Osteoblast (primary cell): ENCODE measurements around the gene MPND. TPM values are rescaled to one million over a fixed set of nuclear protein-coding genes. Genes with fewer than 3 reads are reported as not detected.

ENCODE experiments used
- DNase-seq: peaks from one replicate; pipeline ENCODE4 v3.0.0; 2011; ENCODE audit warnings: low spot score, mixed read lengths; ENCODE audit not compliant: insufficient read length; ENCODE audit errors: missing footprints
- H2AFZ ChIP-seq: 2 replicates; pipeline ENCODE4 v1.6.0; 2011; ENCODE audit warnings: mild to moderate bottlenecking, low read length
- H3K27ac ChIP-seq: 2 replicates; pipeline ENCODE4 v1.5.1; 2011; ENCODE audit warnings: mild to moderate bottlenecking, low read depth, low read length, moderate library complexity
- H3K27me3 ChIP-seq: 2 replicates; pipeline ENCODE4 v1.6.0; 2012; ENCODE audit warnings: mild to moderate bottlenecking, control low read depth, inconsistent platforms, low read length, moderate library complexity; ENCODE audit not compliant: insufficient read depth
- H3K36me3 ChIP-seq: 2 replicates; pipeline ENCODE4 v1.5.1; 2011; ENCODE audit warnings: mild to moderate bottlenecking, low read length, control low read depth, moderate library complexity; ENCODE audit not compliant: insufficient read depth
- H3K4me1 ChIP-seq: 2 replicates; pipeline ENCODE4 v1.5.1; 2011; ENCODE audit warnings: mild to moderate bottlenecking, low read length, control low read depth, moderate library complexity; ENCODE audit not compliant: insufficient read depth
- H3K4me2 ChIP-seq: 2 replicates; pipeline ENCODE4 v1.6.0; 2011; ENCODE audit warnings: mild to moderate bottlenecking, low read length; ENCODE audit not compliant: insufficient read depth
- H3K4me3 ChIP-seq: fragments of 200-600 bp; sonication (generic); 3 replicates; pipeline ENCODE4 v1.5.1; 2012; ENCODE audit warnings: mild to moderate bottlenecking, low read length, inconsistent platforms; ENCODE audit not compliant: insufficient read depth
- H3K79me2 ChIP-seq: 2 replicates; pipeline ENCODE4 v1.6.0; 2012; ENCODE audit warnings: mild to moderate bottlenecking, low read length, control low read depth, inconsistent platforms; ENCODE audit not compliant: insufficient read depth
- H3K9me3 ChIP-seq: 2 replicates; pipeline ENCODE4 v1.5.1; 2011; ENCODE audit warnings: low read depth, low read length, control low read depth
- H4K20me1 ChIP-seq: 2 replicates; pipeline ENCODE4 v1.6.0; 2012; ENCODE audit warnings: mild to moderate bottlenecking, low read length, control low read depth; ENCODE audit not compliant: insufficient read depth
- total RNA-seq: library from RNA; depleted of rRNA; stranded (reverse); fragments of >200 nt; gene quantifications from 2 replicates; pipeline ENCODE4 v1.2.3, GENCODE V29; 2012
- TF ChIP-seq, protein P1 (sequence below): IDR thresholded peaks from 2 replicates; pipeline ENCODE4 v1.5.1; 2011; ENCODE audit warnings: mild to moderate bottlenecking, low read depth, low read length, moderate library complexity; ENCODE audit errors: extremely low read depth

MPND gene
- total RNA-seq, 1 donor: 6.9 TPM

DNA sequence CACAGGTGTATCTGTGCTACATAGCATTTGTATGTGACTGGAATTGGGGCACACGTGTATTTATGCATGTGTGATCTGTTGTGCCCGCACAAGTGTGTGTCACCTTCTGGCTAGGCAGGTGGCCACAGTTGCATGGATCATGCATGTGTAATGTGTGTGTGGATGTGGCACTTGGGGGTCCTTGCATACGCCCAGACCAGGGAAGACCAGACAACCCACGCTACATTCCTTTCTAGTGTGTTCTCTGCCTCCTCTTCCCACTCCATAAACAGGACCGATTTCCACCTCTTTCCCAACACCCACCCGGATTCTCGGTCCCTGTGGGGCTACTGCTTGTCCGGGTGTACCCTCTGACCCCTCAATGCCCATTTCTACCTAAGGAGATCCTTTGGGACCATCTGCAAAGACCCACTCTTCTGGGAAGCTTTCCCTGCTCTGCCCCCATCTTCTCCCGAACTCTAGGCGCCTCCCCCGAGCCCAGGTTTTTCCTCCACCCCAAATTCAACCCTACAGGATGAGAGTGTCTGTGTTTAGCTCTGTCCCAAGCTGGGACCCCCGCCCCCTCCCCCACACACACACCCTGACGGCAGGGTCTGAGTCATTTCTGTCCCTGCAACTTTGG is 17.0 kb upstream of the MPND start:
- TF ChIP-seq, protein P1, sequence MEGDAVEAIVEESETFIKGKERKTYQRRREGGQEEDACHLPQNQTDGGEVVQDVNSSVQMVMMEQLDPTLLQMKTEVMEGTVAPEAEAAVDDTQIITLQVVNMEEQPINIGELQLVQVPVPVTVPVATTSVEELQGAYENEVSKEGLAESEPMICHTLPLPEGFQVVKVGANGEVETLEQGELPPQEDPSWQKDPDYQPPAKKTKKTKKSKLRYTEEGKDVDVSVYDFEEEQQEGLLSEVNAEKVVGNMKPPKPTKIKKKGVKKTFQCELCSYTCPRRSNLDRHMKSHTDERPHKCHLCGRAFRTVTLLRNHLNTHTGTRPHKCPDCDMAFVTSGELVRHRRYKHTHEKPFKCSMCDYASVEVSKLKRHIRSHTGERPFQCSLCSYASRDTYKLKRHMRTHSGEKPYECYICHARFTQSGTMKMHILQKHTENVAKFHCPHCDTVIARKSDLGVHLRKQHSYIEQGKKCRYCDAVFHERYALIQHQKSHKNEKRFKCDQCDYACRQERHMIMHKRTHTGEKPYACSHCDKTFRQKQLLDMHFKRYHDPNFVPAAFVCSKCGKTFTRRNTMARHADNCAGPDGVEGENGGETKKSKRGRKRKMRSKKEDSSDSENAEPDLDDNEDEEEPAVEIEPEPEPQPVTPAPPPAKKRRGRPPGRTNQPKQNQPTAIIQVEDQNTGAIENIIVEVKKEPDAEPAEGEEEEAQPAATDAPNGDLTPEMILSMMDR: no peak
- Histone ChIP-seq H3K79me2 (no peaks in the 10 kb centered on the region), H3K36me3 (no peaks in the 10 kb centered on the region), H4K20me1 (no peaks in the 10 kb centered on the region), H3K4me3 (no peak overlapping the region), H3K27me3 (peaks cover 10% of the 10 kb centered on the region), H3K9me3 (no peaks in the 10 kb centered on the region), H3K4me1 (peaks cover 5% of the 10 kb centered on the region), H2AFZ (no peak overlapping the region), H3K4me2 (no peak overlapping the region), H3K27ac (no peak overlapping the region)
- peak; percentile 77 for DNase-seq

DNA sequence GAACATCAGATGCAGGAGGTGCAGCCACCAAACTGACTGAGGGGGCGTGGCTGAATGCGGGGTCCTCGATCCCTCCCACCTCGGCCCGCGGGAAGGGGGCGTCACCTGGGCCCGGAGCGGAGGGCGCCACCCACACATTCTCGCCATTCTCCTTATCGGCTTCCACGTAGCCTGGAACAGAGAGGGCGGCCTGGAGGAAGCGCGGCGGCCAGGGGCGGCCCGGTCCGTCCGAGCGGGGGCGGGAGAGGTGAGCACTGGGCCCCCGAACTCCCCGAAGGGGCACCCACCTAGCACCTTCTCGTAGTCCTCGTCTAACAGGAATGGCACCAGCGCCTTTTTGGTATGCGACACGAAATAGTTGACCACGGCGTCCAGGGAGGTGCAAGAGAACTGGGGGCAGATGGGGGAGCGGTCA is 16.5 kb upstream of the MPND start:
- peak overlapping the region; percentile 72 for H3K4me2 ChIP-seq
- no peaks in the 10 kb centered on the region for H3K9me3 ChIP-seq
- H3K27ac ChIP-seq: no peak overlapping the region
- peaks cover 5% of the 10 kb centered on the region for H3K4me1 ChIP-seq
- no peaks in the 10 kb centered on the region for H3K79me2 ChIP-seq
- no peaks in the 10 kb centered on the region for H3K36me3 ChIP-seq
- H2AFZ ChIP-seq: no peak overlapping the region
- H3K4me3 ChIP-seq: no peak overlapping the region
- no peaks in the 10 kb centered on the region for H4K20me1 ChIP-seq
- no peak for DNase-seq
- TF ChIP-seq, protein P1: no peak
- peaks cover 10% of the 10 kb centered on the region for H3K27me3 ChIP-seq

DNA sequence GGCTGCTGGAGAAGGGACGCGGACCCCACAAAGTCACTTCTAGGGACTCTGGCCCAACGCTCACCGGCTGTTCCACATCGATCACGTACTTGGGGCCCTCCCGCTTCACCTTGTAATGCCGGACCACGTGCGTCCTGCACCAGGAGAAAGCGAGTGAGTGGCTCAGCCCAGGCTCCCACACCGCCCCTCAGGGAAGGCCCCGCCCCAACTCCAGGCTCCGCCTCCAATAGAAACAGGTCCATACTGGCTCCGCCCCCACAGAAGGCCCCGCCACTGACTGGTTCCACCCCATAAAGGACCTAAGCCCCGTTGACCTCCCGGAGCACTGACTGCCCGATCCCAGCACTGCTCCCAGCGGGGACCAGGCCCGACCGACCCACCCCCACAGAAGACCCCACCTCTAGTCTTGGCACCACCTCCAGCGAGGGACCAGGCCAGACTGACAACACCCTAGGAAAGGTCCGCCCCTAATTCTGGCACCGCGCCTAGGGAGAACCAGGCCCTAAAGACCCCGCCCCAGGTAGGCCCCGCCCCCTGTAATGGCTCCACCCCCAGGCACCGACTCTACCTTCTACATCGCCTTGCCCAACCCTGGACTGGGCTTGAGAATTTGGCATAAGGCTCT is 16.0 kb upstream of the MPND start:
- peak; percentile 90 for DNase-seq
- Histone ChIP-seq H3K9me3 (no peaks in the 10 kb centered on the region), H3K4me1 (peaks cover 5% of the 10 kb centered on the region), H3K4me3 (peak overlapping the region; percentile 37), H2AFZ (no peak overlapping the region), H3K79me2 (no peaks in the 10 kb centered on the region), H3K27ac (no peak overlapping the region), H3K4me2 (peak overlapping the region; percentile 72), H3K36me3 (no peaks in the 10 kb centered on the region), H3K27me3 (peaks cover 10% of the 10 kb centered on the region), H4K20me1 (no peaks in the 10 kb centered on the region)
- TF ChIP-seq, protein P1: no peak

- DNase-seq: no peak
- peaks cover 10% of the 10 kb centered on the region for H3K27me3 ChIP-seq
- H2AFZ ChIP-seq: peak overlapping the region; percentile 59
- no peak overlapping the region for H3K27ac ChIP-seq
- no peaks in the 10 kb centered on the region for H3K9me3 ChIP-seq
- H4K20me1 ChIP-seq: no peaks in the 10 kb centered on the region
- no peaks in the 10 kb centered on the region for H3K79me2 ChIP-seq
- H3K36me3 ChIP-seq: no peaks in the 10 kb centered on the region
- peak overlapping the region; percentile 72 for H3K4me2 ChIP-seq
- TF ChIP-seq, protein P1: no peak
- H3K4me3 ChIP-seq: peak overlapping the region; percentile 37
- H3K4me1 ChIP-seq: peaks cover 5% of the 10 kb centered on the region
Measured at GRCh38 chr19:4327877-4328242, 15.5 kb upstream of the MPND start.
